Neural cell (in vitro differentiated cells): Measurements from ENCODE around the gene MCHR2. TPM values are rescaled to one million over a fixed set of nuclear protein-coding genes. Genes with fewer than 3 reads are reported as not detected.

Experiments used
- H2AFZ ChIP-seq: fragments of 200-600, 300-800 bp; sonication (generic), shearing (Covaris generic); 2 replicates; pipeline ENCODE4 v1.6.0; 2014; ENCODE audit warnings: low read depth, mild to moderate bottlenecking, antibody characterized with exemption, low read length, moderate library complexity
- H3F3A ChIP-seq: fragments of 200-600 bp; shearing (Covaris generic); 2 replicates; pipeline ENCODE4 v1.6.1; 2016; ENCODE audit warnings: mild to moderate bottlenecking, moderate library complexity, mixed read lengths, antibody characterized with exemption, low read length; ENCODE audit not compliant: insufficient read depth, poor library complexity, severe bottlenecking
- H3K27ac ChIP-seq: fragments of 200-600, 300-800 bp; sonication (generic), shearing (Covaris generic); 2 replicates; pipeline ENCODE4 v1.5.1; 2014; ENCODE audit warnings: mild to moderate bottlenecking, low read length, moderate library complexity
- H3K27me3 ChIP-seq: fragments of 300-800, 200-600 bp; sonication (generic), shearing (Covaris generic); 2 replicates; pipeline ENCODE4 v1.6.0; 2014; ENCODE audit warnings: mild to moderate bottlenecking, low read depth, low read length, moderate library complexity; ENCODE audit not compliant: insufficient read depth
- H3K36me3 ChIP-seq: fragments of 300-800, 200-600 bp; sonication (generic), shearing (Covaris generic); 2 replicates; pipeline ENCODE4 v1.5.1; 2014; ENCODE audit warnings: mild to moderate bottlenecking, antibody characterized with exemption, low read length, moderate library complexity; ENCODE audit not compliant: insufficient read depth
- H3K4me2 ChIP-seq: fragments of 300-800, 200-600 bp; sonication (generic), shearing (Covaris generic); 2 replicates; pipeline ENCODE4 v1.6.0; 2014; ENCODE audit warnings: mild to moderate bottlenecking, low read length
- H3K4me3 ChIP-seq: fragments of 300-800, 200-600 bp; sonication (generic), shearing (Covaris generic); 2 replicates; pipeline ENCODE4 v1.5.1; 2014; ENCODE audit warnings: mild to moderate bottlenecking, low read length, moderate library complexity
- H3K79me2 ChIP-seq: fragments of 200-600 bp; shearing (Covaris generic); replicated peaks from 2 replicates; pipeline ENCODE4 v1.6.0; 2014; ENCODE audit warnings: mild to moderate bottlenecking, low read length, moderate library complexity; ENCODE audit not compliant: insufficient read depth
- H3K9ac ChIP-seq: fragments of 300-800, 200-600 bp; sonication (generic), shearing (Covaris generic); 2 replicates; pipeline ENCODE4 v1.6.1; 2016; ENCODE audit warnings: mild to moderate bottlenecking, low read length, mixed read lengths
- H3K9me2 ChIP-seq: fragments of 200-600 bp; shearing (Covaris generic); 2 replicates; pipeline ENCODE4 v1.6.1; 2016; ENCODE audit warnings: mild to moderate bottlenecking, low read length, mixed read lengths; ENCODE audit not compliant: insufficient read depth
- H3K9me3 ChIP-seq: fragments of 200-600, 300-800 bp; sonication (generic), shearing (Covaris generic); 2 replicates; pipeline ENCODE4 v1.6.1; 2016; ENCODE audit warnings: mild to moderate bottlenecking, mixed run types, low read length, moderate library complexity, mixed read lengths
- H4K20me1 ChIP-seq: fragments of 200-600 bp; shearing (Covaris generic); 2 replicates; pipeline ENCODE4 v1.6.1; 2016; ENCODE audit warnings: mild to moderate bottlenecking, mixed run types; ENCODE audit not compliant: insufficient read depth
- EP300 ChIP-seq: fragments of 450-650 bp; conservative IDR thresholded peaks from 2 replicates; pipeline ENCODE4 v1.6.1; 2014; ENCODE audit warnings: antibody characterized with exemption, mild to moderate bottlenecking, moderate library complexity; ENCODE audit not compliant: poor library complexity, severe bottlenecking
- EZH2 ChIP-seq: fragments of 200-600, 300-800 bp; shearing (Covaris generic), sonication (generic); IDR thresholded peaks from 2 replicates; pipeline ENCODE4 v1.6.1; 2014; ENCODE audit warnings: antibody characterized with exemption, low read length, borderline replicate concordance, mild to moderate bottlenecking; ENCODE audit not compliant: insufficient read depth, poor library complexity, severe bottlenecking
- MXI1 ChIP-seq: fragments of 450-650 bp; conservative IDR thresholded peaks from 2 replicates; pipeline ENCODE4 v1.6.1; 2014; ENCODE audit warnings: antibody characterized with exemption, mild to moderate bottlenecking; ENCODE audit not compliant: poor library complexity, severe bottlenecking
- POLR2AphosphoS5 ChIP-seq: IDR thresholded peaks from 2 replicates; pipeline ENCODE4 v1.6.1; 2012
- RAD21 ChIP-seq: fragments of 450-650 bp; conservative IDR thresholded peaks from 2 replicates; pipeline ENCODE4 v1.6.1; 2014; ENCODE audit warnings: antibody characterized with exemption, mild to moderate bottlenecking, moderate library complexity
- SMC3 ChIP-seq: fragments of 450-650 bp; conservative IDR thresholded peaks from 2 replicates; pipeline ENCODE4 v1.6.1; 2014; ENCODE audit warnings: antibody characterized with exemption, mild to moderate bottlenecking, moderate library complexity; ENCODE audit not compliant: poor library complexity
- TAF1 ChIP-seq: IDR thresholded peaks from 2 replicates; pipeline ENCODE4 v1.6.1; 2012; ENCODE audit warnings: low read depth
- polyA plus RNA-seq: library from polyadenylated mRNA; depleted of rRNA; stranded (reverse); fragments of >200 nt; gene quantifications from 2 replicates; pipeline ENCODE4 v1.2.3, GENCODE V29; 2014
- TF ChIP-seq, protein P1 (sequence below): fragments of 450-650 bp; IDR thresholded peaks from 2 replicates; pipeline ENCODE4 v1.5.1; 2014; ENCODE audit warnings: antibody characterized with exemption, mild to moderate bottlenecking, moderate library complexity; ENCODE audit not compliant: poor library complexity, severe bottlenecking
- TF ChIP-seq, protein P2 (sequence below): IDR thresholded peaks from 2 replicates; pipeline ENCODE4 v1.6.1; 2012; ENCODE audit warnings: borderline replicate concordance

The MCHR2 gene
- polyA plus RNA-seq, 1 donor from 2014 or later: not detected

DNA sequence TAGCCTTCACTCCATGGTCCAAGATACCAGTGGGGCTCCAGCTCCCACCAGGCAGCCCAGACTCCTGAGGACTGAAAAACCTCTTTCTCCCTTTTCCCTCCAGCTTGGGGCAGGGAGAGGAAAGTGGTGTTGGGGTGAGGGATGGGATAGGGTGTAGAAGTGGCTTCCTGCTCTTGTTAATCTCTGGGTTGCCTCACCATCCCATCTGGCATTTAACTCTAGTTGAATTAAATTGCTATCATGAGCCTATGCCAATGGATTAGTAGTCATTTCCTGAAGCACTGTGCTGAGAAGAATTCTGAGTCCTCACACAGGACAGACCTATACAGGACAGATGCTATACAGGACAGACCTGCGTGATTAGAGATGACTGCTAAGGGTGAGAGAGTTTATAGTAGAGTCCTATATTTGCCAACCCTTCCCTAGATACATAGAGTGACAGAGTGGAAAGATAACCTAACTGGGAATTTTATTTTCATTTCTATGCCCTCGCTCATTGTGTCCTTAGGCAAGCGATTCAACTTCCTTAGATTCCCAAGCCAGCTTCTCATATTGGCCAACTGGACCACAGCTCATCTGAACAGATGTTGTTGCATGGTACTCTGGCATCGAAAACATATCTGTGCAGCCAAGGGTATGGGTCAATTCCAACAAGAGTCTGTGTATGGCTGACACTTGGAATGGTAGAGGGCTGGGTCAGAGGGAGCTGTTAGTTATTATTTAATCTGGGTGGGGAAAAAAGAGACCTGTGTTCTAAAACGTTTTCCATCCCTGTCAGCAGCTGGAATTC, 42.8 kb downstream of the MCHR2 start:
- no peaks in the 10 kb centered on the region for H3K9me2 ChIP-seq
- H3K4me3 ChIP-seq: no peak overlapping the region
- no peak overlapping the region for H3K4me2 ChIP-seq
- no peaks in the 10 kb centered on the region for H4K20me1 ChIP-seq
- no peak overlapping the region for H2AFZ ChIP-seq
- TF ChIP-seq, protein P1, sequence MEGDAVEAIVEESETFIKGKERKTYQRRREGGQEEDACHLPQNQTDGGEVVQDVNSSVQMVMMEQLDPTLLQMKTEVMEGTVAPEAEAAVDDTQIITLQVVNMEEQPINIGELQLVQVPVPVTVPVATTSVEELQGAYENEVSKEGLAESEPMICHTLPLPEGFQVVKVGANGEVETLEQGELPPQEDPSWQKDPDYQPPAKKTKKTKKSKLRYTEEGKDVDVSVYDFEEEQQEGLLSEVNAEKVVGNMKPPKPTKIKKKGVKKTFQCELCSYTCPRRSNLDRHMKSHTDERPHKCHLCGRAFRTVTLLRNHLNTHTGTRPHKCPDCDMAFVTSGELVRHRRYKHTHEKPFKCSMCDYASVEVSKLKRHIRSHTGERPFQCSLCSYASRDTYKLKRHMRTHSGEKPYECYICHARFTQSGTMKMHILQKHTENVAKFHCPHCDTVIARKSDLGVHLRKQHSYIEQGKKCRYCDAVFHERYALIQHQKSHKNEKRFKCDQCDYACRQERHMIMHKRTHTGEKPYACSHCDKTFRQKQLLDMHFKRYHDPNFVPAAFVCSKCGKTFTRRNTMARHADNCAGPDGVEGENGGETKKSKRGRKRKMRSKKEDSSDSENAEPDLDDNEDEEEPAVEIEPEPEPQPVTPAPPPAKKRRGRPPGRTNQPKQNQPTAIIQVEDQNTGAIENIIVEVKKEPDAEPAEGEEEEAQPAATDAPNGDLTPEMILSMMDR: no peak
- TF ChIP-seq EP300: no peak
- no peak for TF ChIP-seq EZH2
- TF ChIP-seq TAF1: no peak
- no peak for TF ChIP-seq POLR2AphosphoS5
- no peak for TF ChIP-seq SMC3
- TF ChIP-seq MXI1: no peak
- TF ChIP-seq, protein P2, sequence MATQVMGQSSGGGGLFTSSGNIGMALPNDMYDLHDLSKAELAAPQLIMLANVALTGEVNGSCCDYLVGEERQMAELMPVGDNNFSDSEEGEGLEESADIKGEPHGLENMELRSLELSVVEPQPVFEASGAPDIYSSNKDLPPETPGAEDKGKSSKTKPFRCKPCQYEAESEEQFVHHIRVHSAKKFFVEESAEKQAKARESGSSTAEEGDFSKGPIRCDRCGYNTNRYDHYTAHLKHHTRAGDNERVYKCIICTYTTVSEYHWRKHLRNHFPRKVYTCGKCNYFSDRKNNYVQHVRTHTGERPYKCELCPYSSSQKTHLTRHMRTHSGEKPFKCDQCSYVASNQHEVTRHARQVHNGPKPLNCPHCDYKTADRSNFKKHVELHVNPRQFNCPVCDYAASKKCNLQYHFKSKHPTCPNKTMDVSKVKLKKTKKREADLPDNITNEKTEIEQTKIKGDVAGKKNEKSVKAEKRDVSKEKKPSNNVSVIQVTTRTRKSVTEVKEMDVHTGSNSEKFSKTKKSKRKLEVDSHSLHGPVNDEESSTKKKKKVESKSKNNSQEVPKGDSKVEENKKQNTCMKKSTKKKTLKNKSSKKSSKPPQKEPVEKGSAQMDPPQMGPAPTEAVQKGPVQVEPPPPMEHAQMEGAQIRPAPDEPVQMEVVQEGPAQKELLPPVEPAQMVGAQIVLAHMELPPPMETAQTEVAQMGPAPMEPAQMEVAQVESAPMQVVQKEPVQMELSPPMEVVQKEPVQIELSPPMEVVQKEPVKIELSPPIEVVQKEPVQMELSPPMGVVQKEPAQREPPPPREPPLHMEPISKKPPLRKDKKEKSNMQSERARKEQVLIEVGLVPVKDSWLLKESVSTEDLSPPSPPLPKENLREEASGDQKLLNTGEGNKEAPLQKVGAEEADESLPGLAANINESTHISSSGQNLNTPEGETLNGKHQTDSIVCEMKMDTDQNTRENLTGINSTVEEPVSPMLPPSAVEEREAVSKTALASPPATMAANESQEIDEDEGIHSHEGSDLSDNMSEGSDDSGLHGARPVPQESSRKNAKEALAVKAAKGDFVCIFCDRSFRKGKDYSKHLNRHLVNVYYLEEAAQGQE: no peak
- TF ChIP-seq RAD21: no peak
- H3K27me3 ChIP-seq: no peaks in the 10 kb centered on the region
- H3K36me3 ChIP-seq: no peaks in the 10 kb centered on the region
- H3K79me2 ChIP-seq: no peaks in the 10 kb centered on the region
- H3K27ac ChIP-seq: no peak overlapping the region
- no peak overlapping the region for H3K9ac ChIP-seq
- no peaks in the 10 kb centered on the region for H3K9me3 ChIP-seq
- no peaks in the 10 kb centered on the region for H3F3A ChIP-seq

DNA sequence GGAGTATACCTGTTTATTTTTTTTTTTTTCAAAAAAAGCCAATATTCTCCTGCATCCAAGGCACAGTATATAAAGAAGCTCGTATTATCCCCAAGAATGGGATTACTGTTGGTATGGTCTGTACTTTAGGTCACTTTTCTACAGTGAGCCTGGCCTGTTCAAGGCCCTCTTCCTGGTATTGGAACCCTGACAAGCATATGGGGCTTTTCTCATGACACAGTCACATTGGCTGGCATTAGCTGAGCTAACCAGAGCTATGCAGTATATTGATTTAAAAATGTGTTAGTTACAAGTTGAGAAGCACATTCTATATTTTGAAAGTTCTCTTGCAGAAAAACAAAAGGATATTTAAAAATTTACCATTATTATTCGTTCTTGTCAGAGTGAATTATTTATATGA, 48.0 kb downstream of the MCHR2 start:
- Histone ChIP-seq H3F3A (no peaks in the 10 kb centered on the region), H3K4me3 (no peak overlapping the region), H2AFZ (no peak overlapping the region), H3K9me3 (no peaks in the 10 kb centered on the region), H3K79me2 (no peaks in the 10 kb centered on the region), H3K9ac (no peak overlapping the region), H3K27me3 (no peaks in the 10 kb centered on the region), H3K4me2 (no peak overlapping the region), H4K20me1 (no peaks in the 10 kb centered on the region), H3K36me3 (no peaks in the 10 kb centered on the region), H3K9me2 (no peaks in the 10 kb centered on the region), H3K27ac (no peak overlapping the region)
- TF ChIP-seq TAF1 (no peak), EZH2 (no peak), MXI1 (no peak), EP300 (no peak), SMC3 (no peak), RAD21 (no peak), POLR2AphosphoS5 (no peak)
- TF ChIP-seq, protein P2: no peak
- TF ChIP-seq, protein P1: no peak
